GM12878 (cell line): ENCODE data around the gene OFD1. TPM values are rescaled to one million over a fixed set of nuclear protein-coding genes. Genes with fewer than 3 reads are reported as not detected.

Source experiments
- ATAC-seq: fragments of 200-7000 bp; cut with Tn5 transposase; 3 replicates; pipeline ENCODE4 v1.9.1; 2020; ENCODE audit warnings: mild to moderate bottlenecking, moderate library complexity
- BruUV-seq: library from RNA; stranded (reverse); fragments of 400-500 nt; replicated peaks from 2 replicates; lab custom pipeline; 2021; lab: Mats Ljungman, UMichigan
- CTCF ChIA-PET: fragments of 300-600 bp; sonication (Branson Sonifier 250); formaldehyde crosslinking; extraction: SDS; loops from one replicate; lab custom pipeline; 2021; ENCODE audit warnings: inconsistent platforms; lab: Yijun Ruan, JAX
- POLR2A ChIA-PET: fragments of 350-600 bp; formaldehyde crosslinking; extraction: SDS; loops from one replicate; lab custom pipeline; 2021; ENCODE audit warnings: inconsistent platforms; lab: Charles Lee
- RAD21 ChIA-PET: fragments of 300-600 bp; sonication (Branson Sonifier 250); formaldehyde crosslinking; loops from one replicate; lab custom pipeline; 2023; ENCODE audit warnings: antibody characterized with exemption; ENCODE audit not compliant: unreplicated experiment; lab: Charles Lee
- SMC1A ChIA-PET: fragments of 300-600 bp; sonication (Branson Sonifier 250); formaldehyde crosslinking; loops from one replicate; lab custom pipeline; 2023; ENCODE audit not compliant: unreplicated experiment, uncharacterized antibody; lab: Charles Lee
- DNase-seq: peaks from one replicate; pipeline ENCODE4 v3.0.0-alpha.2; 2011; ENCODE audit warnings: low read depth, low spot score
- FAIRE-seq: peaks from 3 replicates; lab custom pipeline; 2011; peaks lifted over from hg19 to GRCh38; lab: Jason Lieb, UNC
- H2AFZ ChIP-seq: 2 replicates; pipeline ENCODE4 v1.6.0; 2011; ENCODE audit warnings: low read depth, low read length, control low read depth; ENCODE audit not compliant: control insufficient read depth
- H3K27ac ChIP-seq: 2 replicates; pipeline ENCODE4 v1.5.1; 2011; ENCODE audit warnings: control low read depth; ENCODE audit not compliant: control insufficient read depth, insufficient read depth
- H3K27me3 ChIP-seq, 2 experiments: replicated peaks in 1 of 2; 2 replicates each; pipeline versions ENCODE4 v1.6.0 to v1.6.1; 2011; ENCODE audit warnings: low read length in 1 of 2; ENCODE audit not compliant: control insufficient read depth in 2 of 2, insufficient read depth in 2 of 2
- H3K36me3 ChIP-seq, 2 experiments: 2 replicates each; pipeline ENCODE4 v1.5.1; 2011; ENCODE audit warnings: low read length in 1 of 2; ENCODE audit not compliant: control insufficient read depth in 2 of 2, insufficient read depth in 2 of 2
- H3K4me1 ChIP-seq: 2 replicates; pipeline ENCODE4 v1.6.1; 2011; ENCODE audit warnings: mild to moderate bottlenecking, low read length, moderate library complexity, mixed read lengths; ENCODE audit not compliant: control insufficient read depth, insufficient read depth
- H3K4me2 ChIP-seq: 2 replicates; pipeline ENCODE4 v1.6.0; 2011; ENCODE audit warnings: control low read depth; ENCODE audit not compliant: control insufficient read depth, insufficient read depth
- H3K4me3 ChIP-seq: fragments of 200-600 bp; sonication (generic); 2 replicates; pipeline ENCODE4 v1.5.1; 2016
- H3K79me2 ChIP-seq: 2 replicates; pipeline ENCODE4 v1.6.0; 2011; ENCODE audit warnings: low read length; ENCODE audit not compliant: control insufficient read depth, insufficient read depth
- H3K9ac ChIP-seq: 2 replicates; pipeline ENCODE4 v1.8.0; 2011; ENCODE audit warnings: low read length, control low read depth, mixed read lengths; ENCODE audit not compliant: control insufficient read depth, insufficient read depth
- H3K9me3 ChIP-seq: replicated peaks from 3 replicates; pipeline ENCODE4 v1.5.1; 2011; ENCODE audit warnings: mild to moderate bottlenecking, low read length; ENCODE audit not compliant: control insufficient read depth, insufficient read depth
- H4K20me1 ChIP-seq: 2 replicates; pipeline ENCODE4 v1.6.0; 2011; ENCODE audit not compliant: control insufficient read depth, insufficient read depth
- CBFB ChIP-seq: IDR thresholded peaks from 2 replicates; pipeline ENCODE4 v1.6.1; 2016; ENCODE audit warnings: antibody characterized with exemption, low read depth
- CHD2 ChIP-seq: IDR thresholded peaks from 2 replicates; pipeline ENCODE4 v1.6.1; 2011; ENCODE audit warnings: low read depth, low read length, improper control_type of control experiment, borderline replicate concordance
- CHD4 ChIP-seq: fragments of 200-600 bp; sonication (generic); IDR thresholded peaks from 2 replicates; pipeline ENCODE4 v1.6.1; 2016; ENCODE audit warnings: mild to moderate bottlenecking
- CTCF ChIP-seq, 3 experiments: IDR thresholded peaks in 2 of 3; conservative IDR thresholded peaks in 1 of 3; 2 replicates each; pipeline ENCODE4 v1.5.1; 2011; ENCODE audit warnings: low read depth in 3 of 3, low read length in 3 of 3, mild to moderate bottlenecking in 3 of 3, control low read depth in 2 of 3, moderate library complexity in 2 of 3, inconsistent platforms in 1 of 3, mixed read lengths in 1 of 3; ENCODE audit not compliant: control insufficient read depth in 2 of 3, insufficient read depth in 1 of 3; ENCODE audit errors: extremely low read depth in 1 of 3
- HCFC1 ChIP-seq: fragments of 150-350 bp; IDR thresholded peaks from 2 replicates; pipeline ENCODE4 v1.6.1; 2014; ENCODE audit warnings: low read length
- IKZF2 ChIP-seq, 2 experiments: fragments of 450-650 bp; IDR thresholded peaks; 2 replicates each; pipeline ENCODE4 v1.6.1; 2017; ENCODE audit warnings: mild to moderate bottlenecking in 2 of 2, moderate library complexity in 2 of 2
- LARP7 ChIP-seq: fragments of 450-650 bp; IDR thresholded peaks from 2 replicates; pipeline ENCODE4 v1.6.1; 2017; ENCODE audit warnings: mild to moderate bottlenecking
- NR2C2 ChIP-seq: IDR thresholded peaks from 2 replicates; pipeline ENCODE4 v1.6.1; 2011; ENCODE audit warnings: borderline replicate concordance, low read depth; ENCODE audit not compliant: control insufficient read depth, insufficient read length
- PML ChIP-seq: IDR thresholded peaks from 2 replicates; pipeline ENCODE4 v1.6.1; 2012; ENCODE audit warnings: low read length, inconsistent platforms
- RUNX3 ChIP-seq: IDR thresholded peaks from 2 replicates; pipeline ENCODE4 v1.6.1; 2012; ENCODE audit warnings: low read length, inconsistent platforms
- SMAD5 ChIP-seq: IDR thresholded peaks from 2 replicates; pipeline ENCODE4 v1.6.1; 2016; ENCODE audit warnings: antibody characterized with exemption, low read depth
- SUZ12 ChIP-seq: fragments of 200-600 bp; sonication (generic); IDR thresholded peaks from one replicate; pipeline ENCODE4 v1.6.1; 2018; ENCODE audit warnings: antibody characterized with exemption, mild to moderate bottlenecking; ENCODE audit not compliant: unreplicated experiment
- USF1 ChIP-seq: IDR thresholded peaks from 2 replicates; pipeline ENCODE4 v1.6.1; 2011; ENCODE audit warnings: borderline replicate concordance, low read depth, mild to moderate bottlenecking, moderate library complexity, mixed read lengths, low read length; ENCODE audit not compliant: insufficient read depth; ENCODE audit errors: extremely low read length
- WGBS: methylation state at CpG from one replicate; pipeline ENCODE4 v1.1.6; 2016; ENCODE audit warnings: low lambda C conversion rate; ENCODE audit not compliant: insufficient replicate concordance, insufficient coverage; ENCODE audit errors: missing lambda C conversion rate; 5-methylcytosine and 5-hydroxymethylcytosine counted together
- in situ Hi-C: fragments of 300-500 bp; cut with MboI; formaldehyde crosslinking; loops from 9 replicates; pipeline ENCODE4 v1.14.3; 2018; ENCODE audit warnings: mixed read lengths
- intact Hi-C: fragments of 100-400 bp; cut with micrococcal nuclease; formaldehyde crosslinking; loops from one replicate; pipeline ENCODE4 v1.14.2; 2022; ENCODE audit not compliant: unreplicated experiment
- polyA plus RNA-seq, 11 experiments: library from polyadenylated mRNA; depleted of rRNA in 4 of 11; unstranded in 6 of 11; stranded (reverse) in 5 of 11; fragments of >200 nt; fragmentation: Nextera tagmentation in 4 of 11; fragmentation: Illumina TruSeq in 1 of 11; extraction: Ambion mirVana in 4 of 11; extraction: Trizol in 1 of 11; gene quantifications; 1 replicate in 1 of 11; 2 replicates in 10 of 11; pipeline versions ENCODE4 v1.2.1 to v1.2.3, GENCODE V29; 2011 to 2016; ENCODE audit warnings: inconsistent platforms in 2 of 11, missing spikeins in 2 of 11, low read depth in 1 of 11
- total RNA-seq, 4 experiments: library from RNA; depleted of rRNA in 3 of 4; stranded (reverse); fragments of >200 nt in 3 of 4; fragmentation: Illumina TruSeq in 1 of 4; extraction: Trizol in 1 of 4; gene quantifications; 2 replicates each; pipeline versions ENCODE4 v1.2.1 to v1.2.3, GENCODE V29; 2013 to 2021

Gene OFD1
- total and polyA plus RNA-seq, 10 of the 15 experiments (the other 5 are each of a cell fraction or from before 2014, with no cell fraction given) = 22.4 to 77.2 (median 34.1) TPM

- no peak for ATAC-seq
- H2AFZ ChIP-seq = no peak overlapping the region
- peaks cover 0 to 3% of the 10 kb centered on the region in 2 experiments; a peak in 1 of 4 replicates for H3K27me3 ChIP-seq
- RAD21 ChIA-PET = interaction anchor here (0.7 to 1.2 kb wide), 3 partner anchors 10 to 1861 kb away, joined by 3 read pairs; no protein-coding TSS in a partner anchor
- in situ Hi-C loops = no loop called here
- WGBS = 24% methylated on average over 6 of the region's 6 CpGs
- intact Hi-C loops = no loop called here
- no TSS peak for BruUV-seq
- POLR2A ChIA-PET = interaction anchor here (0.8 kb wide), 1 partner anchor 16 kb away, joined by 7 read pairs; no protein-coding TSS in a partner anchor
- DNase-seq = no peak
- no peaks in the 10 kb centered on the region for H3K79me2 ChIP-seq
- no peak overlapping the region for H3K9ac ChIP-seq
- no peaks in the 10 kb centered on the region for H3K36me3 ChIP-seq
- FAIRE-seq = no peak
- TF ChIP-seq CHD2 = no peak
- no peak for TF ChIP-seq RUNX3
- TF ChIP-seq PML = no peak
- no peak overlapping the region for H3K4me3 ChIP-seq
- CTCF ChIA-PET = interaction anchor here (0.8 to 1.2 kb wide), 3 partner anchors 9 to 74 kb away, joined by 4 to 5 read pairs (median 4); no protein-coding TSS in a partner anchor
- H3K9me3 ChIP-seq = no peaks in the 10 kb centered on the region
- no peaks in the 10 kb centered on the region for H4K20me1 ChIP-seq
- no peaks in the 10 kb centered on the region; the same call in 1 of the 2 replicates for H3K4me1 ChIP-seq
- SMC1A ChIA-PET = interaction anchor here (1.4 kb wide), 1 partner anchor 24 kb away, joined by 4 read pairs; no protein-coding TSS in a partner anchor
- H3K4me2 ChIP-seq = no peak overlapping the region
- no peak overlapping the region for H3K27ac ChIP-seq
Observed at GRCh38 chrX:13790206-13791131, 55.9 kb downstream of the OFD1 start.

- no peak for DNase-seq
- H3K79me2 ChIP-seq = no peaks in the 10 kb centered on the region
- no peaks in the 10 kb centered on the region for H3K36me3 ChIP-seq
- no peak for FAIRE-seq
- H3K9ac ChIP-seq = no peak overlapping the region
- in situ Hi-C loops (no loop called here), intact Hi-C loops (no loop called here)
- no peak overlapping the region for H3K4me3 ChIP-seq
- WGBS = 55% methylated on average over 2 of the region's 2 CpGs
- H2AFZ ChIP-seq = no peak overlapping the region
- BruUV-seq = no TSS peak
- POLR2A ChIA-PET = interaction anchor here (0.8 to 1.1 kb wide), 2 partner anchors 17 to 28 kb away, joined by 3 to 7 read pairs; no protein-coding TSS in a partner anchor
- CTCF ChIA-PET = interaction anchor here (0.8 to 1.2 kb wide), 3 partner anchors 9 to 75 kb away, joined by 4 to 5 read pairs (median 4); no protein-coding TSS in a partner anchor
- H3K4me1 ChIP-seq = no peaks in the 10 kb centered on the region; the same call in 1 of the 2 replicates
- H4K20me1 ChIP-seq = no peaks in the 10 kb centered on the region
- H3K27me3 ChIP-seq = peaks cover 0 to 3% of the 10 kb centered on the region in 2 experiments; a peak in 1 of 4 replicates
- no peak overlapping the region for H3K27ac ChIP-seq
- ATAC-seq = no peak
- H3K4me2 ChIP-seq = no peak overlapping the region
- RAD21 ChIA-PET = interaction anchor here (0.7 kb wide), 1 partner anchor 1862 kb away, joined by 3 read pairs; no protein-coding TSS in a partner anchor
- H3K9me3 ChIP-seq = no peaks in the 10 kb centered on the region
- SMC1A ChIA-PET = interaction anchor here (1.4 kb wide), 1 partner anchor 23 kb away, joined by 4 read pairs; no protein-coding TSS in a partner anchor
- TF ChIP-seq SUZ12 = no peak
- TF ChIP-seq CHD4 = no peak
- no peak for TF ChIP-seq NR2C2
- no peak for TF ChIP-seq IKZF2 (IDR thresholded peaks at IDR 0.05)
- no peak for TF ChIP-seq CTCF (IDR thresholded peaks at IDR 0.05 in 2 of 3, conservative IDR thresholded peaks at IDR 0.05 in 1 of 3; ENCODE audit: control insufficient read depth in 2 of 3, extremely low read depth in 1 of 3, insufficient read depth in 1 of 3, low read depth in 3 of 3, low read length in 3 of 3)
- TF ChIP-seq CBFB = no peak
- no peak for TF ChIP-seq HCFC1
- TF ChIP-seq USF1 = no peak
- TF ChIP-seq SMAD5 = no peak
- TF ChIP-seq LARP7 = no peak
Observed at GRCh38 chrX:13791145-13791544, 56.6 kb downstream of the OFD1 start.
